GM12878 (cell line): ENCODE data around the gene FCER2. TPM values are rescaled to one million over a fixed set of nuclear protein-coding genes. Genes with fewer than 3 reads are reported as not detected.

Experiments used
- CEBPZ ChIP-seq: fragments of 150-350 bp; IDR thresholded peaks from 2 replicates; pipeline ENCODE4 v1.6.1; 2016; ENCODE audit warnings: low read depth, low read length
- EP300 ChIP-seq, 2 experiments: fragments of 150-350 bp in 1 of 2; IDR thresholded peaks; 2 replicates each; pipeline ENCODE4 v1.6.1; 2011 to 2012; ENCODE audit warnings: low read depth in 2 of 2, low read length in 2 of 2, borderline replicate concordance in 1 of 2, improper control_type of control experiment in 1 of 2, inconsistent platforms in 1 of 2; ENCODE audit not compliant: control insufficient read depth in 1 of 2
- IRF4 ChIP-seq: IDR thresholded peaks from 2 replicates; pipeline ENCODE4 v1.6.1; 2011; ENCODE audit warnings: low read depth, low read length
- KLF5 ChIP-seq: fragments of 450-650 bp; IDR thresholded peaks from 2 replicates; pipeline ENCODE4 v1.6.1; 2014; ENCODE audit warnings: mild to moderate bottlenecking; ENCODE audit not compliant: partially characterized antibody
- PAX8 ChIP-seq: fragments of 450-650 bp; IDR thresholded peaks from 2 replicates; pipeline ENCODE4 v1.6.1; 2017; ENCODE audit warnings: mild to moderate bottlenecking, moderate library complexity
- PKNOX1 ChIP-seq: fragments of 450-650 bp; IDR thresholded peaks from 2 replicates; pipeline ENCODE4 v1.6.1; 2016; ENCODE audit warnings: mild to moderate bottlenecking
- RBBP5 ChIP-seq: fragments of 200-600 bp; sonication (generic); conservative IDR thresholded peaks from 2 replicates; pipeline ENCODE4 v1.6.1; 2016
- REST ChIP-seq: IDR thresholded peaks from 2 replicates; pipeline ENCODE4 v1.6.1; 2012; ENCODE audit warnings: mild to moderate bottlenecking, low read depth, low read length
- SMAD5 ChIP-seq: IDR thresholded peaks from 2 replicates; pipeline ENCODE4 v1.6.1; 2016; ENCODE audit warnings: antibody characterized with exemption, low read depth
- SMC3 ChIP-seq: IDR thresholded peaks from 2 replicates; pipeline ENCODE4 v1.6.1; 2011; ENCODE audit warnings: low read length, improper control_type of control experiment, borderline replicate concordance
- SPI1 ChIP-seq: IDR thresholded peaks from 2 replicates; pipeline ENCODE4 v1.6.1; 2011; ENCODE audit warnings: low read depth, mild to moderate bottlenecking, low read length, moderate library complexity, borderline replicate concordance; ENCODE audit not compliant: insufficient read depth
- SUZ12 ChIP-seq: fragments of 200-600 bp; sonication (generic); IDR thresholded peaks from one replicate; pipeline ENCODE4 v1.6.1; 2018; ENCODE audit warnings: antibody characterized with exemption, mild to moderate bottlenecking; ENCODE audit not compliant: unreplicated experiment
- TBL1XR1 ChIP-seq: IDR thresholded peaks from 2 replicates; pipeline ENCODE4 v1.6.1; 2012; ENCODE audit warnings: low read depth, low read length, improper control_type of control experiment
- polyA plus RNA-seq, 11 experiments: library from polyadenylated mRNA; depleted of rRNA in 4 of 11; unstranded in 6 of 11; stranded (reverse) in 5 of 11; fragments of >200 nt; fragmentation: Nextera tagmentation in 4 of 11; fragmentation: Illumina TruSeq in 1 of 11; extraction: Ambion mirVana in 4 of 11; extraction: Trizol in 1 of 11; gene quantifications; 1 replicate in 1 of 11; 2 replicates in 10 of 11; pipeline versions ENCODE4 v1.2.1 to v1.2.3, GENCODE V29; 2011 to 2016; ENCODE audit warnings: inconsistent platforms in 2 of 11, missing spikeins in 2 of 11, low read depth in 1 of 11
- total RNA-seq, 4 experiments: library from RNA; depleted of rRNA in 3 of 4; stranded (reverse); fragments of >200 nt in 3 of 4; fragmentation: Illumina TruSeq in 1 of 4; extraction: Trizol in 1 of 4; gene quantifications; 2 replicates each; pipeline versions ENCODE4 v1.2.1 to v1.2.3, GENCODE V29; 2013 to 2021
- TF ChIP-seq, protein P1 (sequence below): IDR thresholded peaks from 2 replicates; pipeline ENCODE4 v1.6.1; 2012; ENCODE audit warnings: low read depth, low read length, improper control_type of control experiment
- TF ChIP-seq, protein P2 (sequence below): IDR thresholded peaks from 2 replicates; pipeline ENCODE4 v1.6.1; 2011; ENCODE audit warnings: borderline replicate concordance, low read depth, mild to moderate bottlenecking, moderate library complexity, low read length; ENCODE audit not compliant: insufficient read depth, poor library complexity, severe bottlenecking
- TF ChIP-seq, protein P3 (sequence below): fragments of 450-650 bp; IDR thresholded peaks from 2 replicates; pipeline ENCODE4 v1.6.1; 2017; ENCODE audit warnings: low read depth, mild to moderate bottlenecking, moderate library complexity

FCER2 gene
- total and polyA plus RNA-seq, 10 of the 15 experiments (the other 5 are each of a cell fraction or from before 2014, with no cell fraction given) = 44.0 to 424 (median 241) TPM

- TF ChIP-seq, protein P1, sequence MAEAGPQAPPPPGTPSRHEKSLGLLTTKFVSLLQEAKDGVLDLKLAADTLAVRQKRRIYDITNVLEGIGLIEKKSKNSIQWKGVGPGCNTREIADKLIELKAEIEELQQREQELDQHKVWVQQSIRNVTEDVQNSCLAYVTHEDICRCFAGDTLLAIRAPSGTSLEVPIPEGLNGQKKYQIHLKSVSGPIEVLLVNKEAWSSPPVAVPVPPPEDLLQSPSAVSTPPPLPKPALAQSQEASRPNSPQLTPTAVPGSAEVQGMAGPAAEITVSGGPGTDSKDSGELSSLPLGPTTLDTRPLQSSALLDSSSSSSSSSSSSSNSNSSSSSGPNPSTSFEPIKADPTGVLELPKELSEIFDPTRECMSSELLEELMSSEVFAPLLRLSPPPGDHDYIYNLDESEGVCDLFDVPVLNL = no peak
- TF ChIP-seq CEBPZ (no peak), SPI1 (no peak), IRF4 (no peak), SMC3 (peak; percentile 56), SMAD5 (no peak), KLF5 (peak; percentile 70), PKNOX1 (no peak), TBL1XR1 (no peak), EP300 (IDR thresholded peaks at IDR 0.05; ENCODE audit: borderline replicate concordance in 1 of 2, control insufficient read depth in 1 of 2, low read depth in 2 of 2, low read length in 2 of 2) (no peak), SUZ12 (no peak), PAX8 (no peak), REST (0 out of 2 replicates have a peak, but pooled peaks have one; percentile 9), RBBP5 (no peak)
- TF ChIP-seq, protein P2, sequence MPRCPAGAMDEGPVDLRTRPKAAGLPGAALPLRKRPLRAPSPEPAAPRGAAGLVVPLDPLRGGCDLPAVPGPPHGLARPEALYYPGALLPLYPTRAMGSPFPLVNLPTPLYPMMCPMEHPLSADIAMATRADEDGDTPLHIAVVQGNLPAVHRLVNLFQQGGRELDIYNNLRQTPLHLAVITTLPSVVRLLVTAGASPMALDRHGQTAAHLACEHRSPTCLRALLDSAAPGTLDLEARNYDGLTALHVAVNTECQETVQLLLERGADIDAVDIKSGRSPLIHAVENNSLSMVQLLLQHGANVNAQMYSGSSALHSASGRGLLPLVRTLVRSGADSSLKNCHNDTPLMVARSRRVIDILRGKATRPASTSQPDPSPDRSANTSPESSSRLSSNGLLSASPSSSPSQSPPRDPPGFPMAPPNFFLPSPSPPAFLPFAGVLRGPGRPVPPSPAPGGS = peak; percentile 36
- TF ChIP-seq, protein P3, sequence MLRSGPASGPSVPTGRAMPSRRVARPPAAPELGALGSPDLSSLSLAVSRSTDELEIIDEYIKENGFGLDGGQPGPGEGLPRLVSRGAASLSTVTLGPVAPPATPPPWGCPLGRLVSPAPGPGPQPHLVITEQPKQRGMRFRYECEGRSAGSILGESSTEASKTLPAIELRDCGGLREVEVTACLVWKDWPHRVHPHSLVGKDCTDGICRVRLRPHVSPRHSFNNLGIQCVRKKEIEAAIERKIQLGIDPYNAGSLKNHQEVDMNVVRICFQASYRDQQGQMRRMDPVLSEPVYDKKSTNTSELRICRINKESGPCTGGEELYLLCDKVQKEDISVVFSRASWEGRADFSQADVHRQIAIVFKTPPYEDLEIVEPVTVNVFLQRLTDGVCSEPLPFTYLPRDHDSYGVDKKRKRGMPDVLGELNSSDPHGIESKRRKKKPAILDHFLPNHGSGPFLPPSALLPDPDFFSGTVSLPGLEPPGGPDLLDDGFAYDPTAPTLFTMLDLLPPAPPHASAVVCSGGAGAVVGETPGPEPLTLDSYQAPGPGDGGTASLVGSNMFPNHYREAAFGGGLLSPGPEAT = no peak
Measured at GRCh38 chr19:7680606-7681339, 21.2 kb downstream of the FCER2 start, which contains the start of gene TRAPPC5 (continued).
